Measurements from ENCODE around the gene ACP6. TPM values are rescaled to one million over a fixed set of nuclear protein-coding genes. Genes with fewer than 3 reads are reported as not detected.

Gene ACP6
- total RNA-seq, 1 experiment from 2014 or later, result 116 TPM

GRCh38 chr1:147600119-147601111 is 69.9 kb downstream of the ACP6 start:
- no peak for DNase-seq
- TF ChIP-seq, protein P1, sequence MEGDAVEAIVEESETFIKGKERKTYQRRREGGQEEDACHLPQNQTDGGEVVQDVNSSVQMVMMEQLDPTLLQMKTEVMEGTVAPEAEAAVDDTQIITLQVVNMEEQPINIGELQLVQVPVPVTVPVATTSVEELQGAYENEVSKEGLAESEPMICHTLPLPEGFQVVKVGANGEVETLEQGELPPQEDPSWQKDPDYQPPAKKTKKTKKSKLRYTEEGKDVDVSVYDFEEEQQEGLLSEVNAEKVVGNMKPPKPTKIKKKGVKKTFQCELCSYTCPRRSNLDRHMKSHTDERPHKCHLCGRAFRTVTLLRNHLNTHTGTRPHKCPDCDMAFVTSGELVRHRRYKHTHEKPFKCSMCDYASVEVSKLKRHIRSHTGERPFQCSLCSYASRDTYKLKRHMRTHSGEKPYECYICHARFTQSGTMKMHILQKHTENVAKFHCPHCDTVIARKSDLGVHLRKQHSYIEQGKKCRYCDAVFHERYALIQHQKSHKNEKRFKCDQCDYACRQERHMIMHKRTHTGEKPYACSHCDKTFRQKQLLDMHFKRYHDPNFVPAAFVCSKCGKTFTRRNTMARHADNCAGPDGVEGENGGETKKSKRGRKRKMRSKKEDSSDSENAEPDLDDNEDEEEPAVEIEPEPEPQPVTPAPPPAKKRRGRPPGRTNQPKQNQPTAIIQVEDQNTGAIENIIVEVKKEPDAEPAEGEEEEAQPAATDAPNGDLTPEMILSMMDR (IDR thresholded peaks at IDR 0.05; ENCODE audit: unreplicated experiment), result no peak
- Mint-ChIP-seq H3K27me3 (ENCODE audit: unreplicated experiment) (no peaks in the 10 kb centered on the region), H3K4me1 (ENCODE audit: low read depth, unreplicated experiment) (peaks cover 24% of the 10 kb centered on the region), H3K9me3 (ENCODE audit: low read depth, unreplicated experiment) (no peaks in the 10 kb centered on the region), H3K27ac (ENCODE audit: unreplicated experiment) (peak overlapping the region; percentile 68), H3K4me3 (ENCODE audit: low read depth, unreplicated experiment) (peak overlapping the region; percentile 92), H3K36me3 (ENCODE audit: insufficient read depth, unreplicated experiment) (peaks cover 31% of the 10 kb centered on the region)
- no TSS peak for BruUV-seq (replicated peaks)
- intact Hi-C loops (cut with micrococcal nuclease; ENCODE audit: unreplicated experiment), result loop anchor here (1.0 kb wide), 1 partner anchor 85 kb away; no protein-coding TSS in a partner anchor
- CTCF ChIA-PET, result interaction anchor here (0.7 to 1.9 kb wide), 9 partner anchors 14 to 88 kb away, joined by 3 to 10 read pairs (median 4); partner anchors contain the start of gene BCL9

- TF ChIP-seq, protein P1 (IDR thresholded peaks at IDR 0.05; ENCODE audit: unreplicated experiment), result no peak
- Mint-ChIP-seq H3K27ac (ENCODE audit: unreplicated experiment) (peak overlapping the region; percentile 50), H3K4me3 (ENCODE audit: low read depth, unreplicated experiment) (peak overlapping the region; percentile 92), H3K36me3 (ENCODE audit: insufficient read depth, unreplicated experiment) (peaks cover 31% of the 10 kb centered on the region), H3K4me1 (ENCODE audit: low read depth, unreplicated experiment) (peaks cover 24% of the 10 kb centered on the region), H3K27me3 (ENCODE audit: unreplicated experiment) (no peaks in the 10 kb centered on the region), H3K9me3 (ENCODE audit: low read depth, unreplicated experiment) (no peaks in the 10 kb centered on the region)
- intact Hi-C loops (cut with micrococcal nuclease; ENCODE audit: unreplicated experiment), result no loop called here
- CTCF ChIA-PET, result interaction anchor here (0.6 to 1.9 kb wide), 12 partner anchors 11 to 349 kb away, joined by 3 to 10 read pairs (median 5); partner anchors contain the start of gene BCL9
- DNase-seq, result peak; percentile 98
- BruUV-seq (replicated peaks), result no TSS peak
Observed at GRCh38 chr1:147599362-147600118, 70.8 kb downstream of the ACP6 start.

DNA sequence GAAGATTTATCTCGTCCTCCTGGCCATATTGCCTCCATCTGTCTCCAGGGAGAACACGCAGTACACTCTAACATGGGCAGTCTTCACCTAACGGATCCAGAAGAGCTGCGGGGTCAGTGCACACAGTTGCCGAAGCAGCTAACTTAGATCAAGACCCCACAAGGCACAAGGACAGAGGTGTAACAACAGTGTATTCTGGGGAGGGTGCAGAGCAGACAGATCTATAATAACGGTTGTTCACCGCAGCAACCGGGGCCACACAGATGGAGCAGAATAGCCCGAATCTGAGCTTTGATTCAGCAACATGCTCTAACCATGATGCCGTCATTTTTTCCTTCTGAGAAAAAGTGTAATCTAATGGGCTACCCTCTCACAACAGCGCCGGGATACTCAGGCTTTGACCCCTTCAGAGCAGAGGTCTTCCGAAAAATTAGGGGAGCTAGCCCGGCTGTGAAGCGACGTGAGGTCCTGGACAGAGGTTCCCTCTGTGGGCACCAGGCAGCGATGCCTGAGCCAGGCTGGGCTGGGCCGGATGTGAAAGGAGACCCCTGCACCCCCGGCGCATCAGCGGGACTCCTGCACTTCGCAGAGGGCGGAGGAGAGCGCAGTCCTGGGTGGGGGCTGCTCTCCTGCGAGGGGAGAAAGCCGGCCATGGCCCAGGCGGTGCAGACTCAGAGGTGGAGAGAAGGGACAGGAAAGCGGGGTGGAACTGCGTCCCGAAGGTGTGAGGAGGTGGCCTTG is 71.5 kb downstream of the ACP6 start:
- BruUV-seq (replicated peaks), result TSS peak; percentile 81
- peak; percentile 36 for DNase-seq
- CTCF ChIA-PET, result interaction anchor here (0.6 to 1.9 kb wide), 11 partner anchors 10 to 248 kb away, joined by 3 to 10 read pairs (median 6); partner anchors contain the start of gene BCL9
- Mint-ChIP-seq H3K27me3 (ENCODE audit: unreplicated experiment) (no peaks in the 10 kb centered on the region), H3K9me3 (ENCODE audit: low read depth, unreplicated experiment) (no peaks in the 10 kb centered on the region), H3K27ac (ENCODE audit: unreplicated experiment) (peak overlapping the region; percentile 50), H3K36me3 (ENCODE audit: insufficient read depth, unreplicated experiment) (peaks cover 31% of the 10 kb centered on the region), H3K4me3 (ENCODE audit: low read depth, unreplicated experiment) (peak overlapping the region; percentile 92), H3K4me1 (ENCODE audit: low read depth, unreplicated experiment) (peaks cover 24% of the 10 kb centered on the region)
- intact Hi-C loops (cut with micrococcal nuclease; ENCODE audit: unreplicated experiment), result no loop called here
- TF ChIP-seq, protein P1 (IDR thresholded peaks at IDR 0.05; ENCODE audit: unreplicated experiment), result no peak

- CTCF ChIA-PET, result interaction anchor here (1.3 kb wide), 1 partner anchor 56 kb away, joined by 5 read pairs; the partner anchor contains the start of gene BCL9
- Mint-ChIP-seq H3K27ac (ENCODE audit: unreplicated experiment) (no peak overlapping the region), H3K4me3 (ENCODE audit: low read depth, unreplicated experiment) (no peak overlapping the region), H3K27me3 (ENCODE audit: unreplicated experiment) (no peaks in the 10 kb centered on the region), H3K36me3 (ENCODE audit: insufficient read depth, unreplicated experiment) (peaks cover 31% of the 10 kb centered on the region), H3K9me3 (ENCODE audit: low read depth, unreplicated experiment) (no peaks in the 10 kb centered on the region), H3K4me1 (ENCODE audit: low read depth, unreplicated experiment) (peaks cover 15% of the 10 kb centered on the region)
- DNase-seq, result no peak
- intact Hi-C loops (cut with micrococcal nuclease; ENCODE audit: unreplicated experiment), result no loop called here
- TF ChIP-seq, protein P1 (IDR thresholded peaks at IDR 0.05; ENCODE audit: unreplicated experiment), result no peak
- BruUV-seq (replicated peaks), result no TSS peak
Observed at GRCh38 chr1:147597010-147597409, 73.3 kb downstream of the ACP6 start.
